ENCODE results near the gene HDHD2. TPM values are rescaled to one million over a fixed set of nuclear protein-coding genes. Genes with fewer than 3 reads are reported as not detected.
"Not testable (repeated sequence)": the region's sequence is repeated elsewhere in the genome, so short reads cannot be mapped to it uniquely, and the experiment has no call there.

Gene HDHD2
- total and polyA plus RNA-seq, 4 donors = 17.0 to 23.0 (median 18.5) TPM

GRCh38 chr18:47160256-47160655, 10.0 kb upstream of the HDHD2 start:
- H3K27ac ChIP-seq (ENCODE audit: low read depth in 1 of 2, low read length in 2 of 2) = no peak overlapping the region
- peaks cover 0 to 3% (median under 1%) of the 10 kb centered on the region in 4 donors for H3K36me3 ChIP-seq (ENCODE audit: control insufficient read depth in 4 of 4, insufficient read depth in 3 of 4, low read depth in 1 of 4, low read length in 3 of 4)
- no peaks in the 10 kb centered on the region for H3K4me1 ChIP-seq (ENCODE audit: control insufficient read depth in 4 of 4, insufficient read depth in 4 of 4, low read length in 3 of 4)
- no peak overlapping the region for H3K4me3 ChIP-seq (ENCODE audit: low read depth in 1 of 3, low read length in 3 of 3)
- no peak for DNase-seq (ENCODE audit: low spot score)
- no peak for TF ChIP-seq HNF4G (IDR thresholded peaks at IDR 0.05)
- no peak for TF ChIP-seq HNF4A (conservative IDR thresholded peaks at IDR 0.05)
- no peak for TF ChIP-seq MAX (IDR thresholded peaks at IDR 0.05)
- no peak for TF ChIP-seq ATF3 (IDR thresholded peaks at IDR 0.05)
- H3K27me3 ChIP-seq (ENCODE audit: control insufficient read depth in 4 of 4, insufficient read depth in 4 of 4, low read length in 3 of 4) = no peaks in the 10 kb centered on the region
- no peak overlapping the region for H3K9ac ChIP-seq (ENCODE audit: low read depth in 1 of 2, low read length in 2 of 2)
- H3K9me3 ChIP-seq (ENCODE audit: control insufficient read depth in 4 of 4, low read length in 3 of 4) = no peaks in the 10 kb centered on the region
- 97% methylated on average over 5 of the region's 5 CpGs for WGBS

GRCh38 chr18:47158404-47158803, 8.1 kb upstream of the HDHD2 start:
- DNase-seq (ENCODE audit: low spot score); H3K9me3 ChIP-seq (ENCODE audit: control insufficient read depth in 4 of 4, low read length in 3 of 4); H3K27me3 ChIP-seq (ENCODE audit: control insufficient read depth in 4 of 4, insufficient read depth in 4 of 4, low read length in 3 of 4); H3K27ac ChIP-seq (ENCODE audit: low read depth in 1 of 2, low read length in 2 of 2); H3K4me1 ChIP-seq (ENCODE audit: control insufficient read depth in 4 of 4, insufficient read depth in 4 of 4, low read length in 3 of 4); H3K9ac ChIP-seq (ENCODE audit: low read depth in 1 of 2, low read length in 2 of 2); H3K4me3 ChIP-seq (ENCODE audit: low read depth in 1 of 3, low read length in 3 of 3): not testable (repeated sequence)
- H3K36me3 ChIP-seq (ENCODE audit: control insufficient read depth in 4 of 4, insufficient read depth in 3 of 4, low read depth in 1 of 4, low read length in 3 of 4) = peaks cover 3 to 11% (median 7%) of the 10 kb centered on the region in 4 donors
- 97% methylated on average over 16 of the region's 16 CpGs for WGBS

- peaks cover 3 to 11% (median 7%) of the 10 kb centered on the region in 4 donors for H3K36me3 ChIP-seq (ENCODE audit: control insufficient read depth in 4 of 4, insufficient read depth in 3 of 4, low read depth in 1 of 4, low read length in 3 of 4)
- no peaks in the 10 kb centered on the region for H3K9me3 ChIP-seq (ENCODE audit: control insufficient read depth in 4 of 4, low read length in 3 of 4)
- DNase-seq (ENCODE audit: low spot score) = no peak
- no peak overlapping the region for H3K9ac ChIP-seq (ENCODE audit: low read depth in 1 of 2, low read length in 2 of 2)
- no peak for TF ChIP-seq JUND (IDR thresholded peaks at IDR 0.05)
- no peak for TF ChIP-seq YY1 (IDR thresholded peaks at IDR 0.05)
- TF ChIP-seq ZBTB33 (IDR thresholded peaks at IDR 0.05) = no peak
- no peak for TF ChIP-seq RAD21 (IDR thresholded peaks at IDR 0.05)
- TF ChIP-seq RXRA (IDR thresholded peaks at IDR 0.05) = no peak
- TF ChIP-seq MAX (IDR thresholded peaks at IDR 0.05) = no peak
- no peak for TF ChIP-seq FOXA2 (IDR thresholded peaks at IDR 0.05)
- TF ChIP-seq NR2F2 (IDR thresholded peaks at IDR 0.05) = no peak
- no peak for TF ChIP-seq CTCF (IDR thresholded peaks at IDR 0.05; ENCODE audit: low read depth, low read length, missing input control)
- TF ChIP-seq EGR1 (IDR thresholded peaks at IDR 0.05; ENCODE audit: low read depth in 2 of 2) = no peak
- no peak for TF ChIP-seq GABPA (IDR thresholded peaks at IDR 0.05 in 1 of 2, conservative IDR thresholded peaks at IDR 0.05 in 1 of 2)
- TF ChIP-seq SP1 (IDR thresholded peaks at IDR 0.05) = no peak
- TF ChIP-seq FOXA1 (IDR thresholded peaks at IDR 0.05) = no peak
- H3K4me3 ChIP-seq (ENCODE audit: low read depth in 1 of 3, low read length in 3 of 3) = peak overlapping the region in 2 of 3 donors; percentile 75 to 77
- H3K4me1 ChIP-seq (ENCODE audit: control insufficient read depth in 4 of 4, insufficient read depth in 4 of 4, low read length in 3 of 4) = peaks cover 1 to 17% (median 10%) of the 10 kb centered on the region in 4 donors
- no peak overlapping the region for H3K27ac ChIP-seq (ENCODE audit: low read depth in 1 of 2, low read length in 2 of 2)
- no peaks in the 10 kb centered on the region for H3K27me3 ChIP-seq (ENCODE audit: control insufficient read depth in 4 of 4, insufficient read depth in 4 of 4, low read length in 3 of 4)
These were observed 1.1 kb upstream of the HDHD2 start for GRCh38 chr18:47151439-47151838.

All from liver (tissue), 9 donors.